Suprapubic skin (tissue), 3 donors: ENCODE measurements around the gene MAMDC4.

ENCODE experiments used
- CTCF ChIP-seq, 2 donors: fragments of 200-600 bp in 1 of 2; fragments of 450-650 bp in 1 of 2; sonication (generic) in 1 of 2; IDR thresholded peaks; one replicate each; pipeline ENCODE4 v1.5.1; 2016 to 2019; ENCODE audit warnings: antibody characterized with exemption in 2 of 2, mild to moderate bottlenecking in 1 of 2, moderate library complexity in 1 of 2
- EP300 ChIP-seq: sonication (generic); formaldehyde crosslinking; IDR thresholded peaks from one replicate; pipeline ENCODE4 v1.6.1; 2017; ENCODE audit warnings: antibody characterized with exemption

- TF ChIP-seq EP300 (no peak), CTCF (IDR thresholded peaks at IDR 0.05) (no peak)
Measured at GRCh38 chr9:136849960-136850865, 1.9 kb upstream of the MAMDC4 start.
